HepG2 (cell line): Measurements from ENCODE around the gene CHFR. TPM values are rescaled to one million over a fixed set of nuclear protein-coding genes. Genes with fewer than 3 reads are reported as not detected.
A peak's percentile ranks its signal among the peaks of the same experiment; 100 is the strongest.

Experiments
- BRCA1 ChIP-seq: sonication (generic); formaldehyde crosslinking; IDR thresholded peaks from 2 replicates; pipeline ENCODE4 v1.4.0; 2020; ENCODE audit warnings: missing genetic modification reagents
- E2F1 ChIP-seq: sonication (generic); formaldehyde crosslinking; IDR thresholded peaks from 2 replicates; pipeline ENCODE4 v1.5.0; 2020; ENCODE audit warnings: missing genetic modification reagents
- HNF1B ChIP-seq: sonication (generic); formaldehyde crosslinking; IDR thresholded peaks from 2 replicates; pipeline ENCODE4 v1.5.1; 2020; ENCODE audit warnings: mild to moderate bottlenecking, moderate library complexity, missing genetic modification reagents
- KLF11 ChIP-seq: IDR thresholded peaks from 2 replicates; pipeline ENCODE4 v1.6.1; 2016; ENCODE audit warnings: missing compliant biosample characterization
- NCOA5 ChIP-seq: sonication (generic); formaldehyde crosslinking; IDR thresholded peaks from 2 replicates; pipeline ENCODE4 v1.4.0; 2020; ENCODE audit warnings: missing genetic modification reagents
- PCBP2 ChIP-seq: fragments of 200-400 bp; formaldehyde crosslinking; optimal IDR thresholded peaks from 2 replicates; pipeline ENCODE3; 2018; ENCODE audit warnings: low read length, low read depth; ENCODE audit not compliant: poor library complexity, severe bottlenecking
- TFDP2 ChIP-seq: sonication (generic); formaldehyde crosslinking; IDR thresholded peaks from 2 replicates; pipeline ENCODE4 v1.4.0; 2020; ENCODE audit warnings: missing genetic modification reagents
- YEATS4 ChIP-seq: sonication (generic); formaldehyde crosslinking; IDR thresholded peaks from 2 replicates; pipeline ENCODE4 v1.4.0; 2020; ENCODE audit warnings: missing genetic modification reagents, borderline replicate concordance
- ZBTB14 ChIP-seq: sonication (generic); formaldehyde crosslinking; IDR thresholded peaks from 2 replicates; pipeline ENCODE4 v1.4.0; 2020; ENCODE audit warnings: missing genetic modification reagents
- ZNF318 ChIP-seq: sonication (generic); formaldehyde crosslinking; IDR thresholded peaks from 2 replicates; pipeline ENCODE4 v1.4.0; 2020; ENCODE audit warnings: mild to moderate bottlenecking, missing genetic modification reagents
- ZNF513 ChIP-seq: sonication (generic); formaldehyde crosslinking; conservative IDR thresholded peaks from 2 replicates; pipeline ENCODE4 v1.5.0; 2020; ENCODE audit warnings: missing genetic modification reagents
- ZNF83 ChIP-seq: sonication (generic); formaldehyde crosslinking; IDR thresholded peaks from 2 replicates; pipeline ENCODE4 v1.4.0; 2020; ENCODE audit warnings: missing genetic modification reagents, mild to moderate bottlenecking, borderline replicate concordance
- polyA plus RNA-seq, 8 experiments: library from polyadenylated mRNA; depleted of rRNA in 3 of 8; stranded (reverse) in 7 of 8; unstranded in 1 of 8; fragments of >200 nt; fragmentation: Illumina TruSeq in 4 of 8; extraction: Trizol in 4 of 8; gene quantifications; 2 replicates each; pipeline versions ENCODE4 v1.2.1 to v1.2.3, GENCODE V29; 2011 to 2016; ENCODE audit warnings: low read depth in 4 of 8, missing spikeins in 1 of 8, mixed read lengths in 1 of 8; ENCODE audit not compliant: insufficient read depth in 1 of 8
- total RNA-seq, 5 experiments: library from RNA; depleted of rRNA; stranded (reverse); fragments of >200 nt; fragmentation: Illumina TruSeq; extraction: Trizol; gene quantifications; 2 replicates each; pipeline ENCODE4 v1.2.3, GENCODE V29; 2016; ENCODE audit warnings: low read depth in 1 of 5

Gene CHFR
- total and polyA plus RNA-seq, 2 of the 13 experiments (the other 11 are each of a cell fraction or from before 2014, with no cell fraction given): 21.4 to 21.5 TPM

- TF ChIP-seq NCOA5 (CRISPR knock-in tag) (no peak), E2F1 (peak; percentile 79), ZNF318 (CRISPR knock-in tag) (no peak), KLF11 (CRISPR knock-in tag) (0 out of 2 replicates have a peak, but pooled peaks have one; percentile 39), TFDP2 (CRISPR knock-in tag) (peak; percentile 80), HNF1B (CRISPR knock-in tag) (0 out of 2 replicates have a peak, but pooled peaks have one; percentile 53), ZBTB14 (CRISPR knock-in tag) (peak; percentile 26; the same call in 1 of the 2 replicates), YEATS4 (CRISPR knock-in tag) (peak; percentile 73; the same call in 1 of the 2 replicates), ZNF83 (no peak), ZNF513 (CRISPR knock-in tag) (no peak), BRCA1 (CRISPR knock-in tag) (no peak), PCBP2 (no peak)
Measured at GRCh38 chr12:132887513-132888351, at the start of gene CHFR (continued).
